SK-N-SH (cell line): ENCODE measurements around the gene ZNF827. TPM values are rescaled to one million over a fixed set of nuclear protein-coding genes. Genes with fewer than 3 reads are reported as not detected.

ENCODE experiments used
- CTCF ChIA-PET: fragments of 300-600, 350-600 bp; formaldehyde crosslinking; extraction: SDS; loops from one replicate; lab custom pipeline; 2021; lab: Yijun Ruan, JAX
- POLR2A ChIA-PET: fragments of 350-600 bp; sonication (Branson Sonifier 250); formaldehyde crosslinking; extraction: SDS; loops from one replicate; lab custom pipeline; 2020; ENCODE audit warnings: antibody characterized with exemption, inconsistent platforms; lab: Yijun Ruan, JAX
- DNase-seq: peaks from one replicate; pipeline ENCODE4 v3.0.0; 2012
- H2AFZ ChIP-seq: fragments of 200-600 bp; sonication (generic); 2 replicates; pipeline ENCODE4 v1.8.1; 2016; ENCODE audit warnings: antibody characterized with exemption, mild to moderate bottlenecking, low read depth
- H3F3A ChIP-seq: fragments of 200-600 bp; sonication (generic); replicated peaks from 2 replicates; pipeline ENCODE3; 2016; ENCODE audit warnings: antibody characterized with exemption, mild to moderate bottlenecking; ENCODE audit not compliant: insufficient read depth
- H3K27ac ChIP-seq, 2 experiments: fragments of 200-500 bp in 1 of 2; fragments of 200-600 bp in 1 of 2; sonication (Bioruptor generic) in 1 of 2; sonication (generic), shearing (Covaris generic) in 1 of 2; 2 replicates each; pipeline versions ENCODE4 v1.5.1 to v1.6.1; 2014 to 2016; ENCODE audit warnings: low read depth in 2 of 2, inconsistent platforms in 1 of 2, low read length in 1 of 2, mild to moderate bottlenecking in 1 of 2, mixed read lengths in 1 of 2
- H3K27me3 ChIP-seq: fragments of 200-600 bp; sonication (generic), shearing (Covaris generic); 2 replicates; pipeline ENCODE4 v1.6.1; 2016; ENCODE audit warnings: mixed run types; ENCODE audit not compliant: insufficient read depth
- H3K36me3 ChIP-seq, 2 experiments: fragments of 200-500 bp in 1 of 2; fragments of 200-600 bp in 1 of 2; sonication (Bioruptor generic) in 1 of 2; sonication (generic) in 1 of 2; replicated peaks in 1 of 2; 2 replicates each; pipeline versions ENCODE3 to v1.5.1; 2014 to 2016; ENCODE audit warnings: low read length in 1 of 2, mild to moderate bottlenecking in 1 of 2; ENCODE audit not compliant: insufficient read depth in 2 of 2, control insufficient read depth in 1 of 2
- H3K4me1 ChIP-seq, 2 experiments: fragments of 200-500 bp in 1 of 2; fragments of 200-600 bp in 1 of 2; sonication (Bioruptor generic) in 1 of 2; sonication (generic), shearing (Covaris generic) in 1 of 2; 2 replicates each; pipeline versions ENCODE4 v1.5.1 to v1.6.1; 2014 to 2016; ENCODE audit warnings: low read depth in 1 of 2, low read length in 1 of 2, mixed run types in 1 of 2; ENCODE audit not compliant: insufficient read depth in 2 of 2, control insufficient read depth in 1 of 2
- H3K4me2 ChIP-seq: fragments of 200-600 bp; sonication (generic), shearing (Covaris generic); 2 replicates; pipeline ENCODE4 v1.6.1; 2017; ENCODE audit warnings: mixed run types
- H3K4me3 ChIP-seq, 2 experiments: fragments of 200-500 bp in 1 of 2; fragments of 200-600 bp in 1 of 2; sonication (Bioruptor generic) in 1 of 2; sonication (generic), shearing (Covaris generic) in 1 of 2; 2 replicates each; pipeline versions ENCODE4 v1.5.1 to v1.8.1; 2014 to 2016; ENCODE audit warnings: low read depth in 2 of 2, inconsistent platforms in 1 of 2, low read length in 1 of 2, mild to moderate bottlenecking in 1 of 2, mixed read lengths in 1 of 2, moderate library complexity in 1 of 2
- H3K79me2 ChIP-seq: fragments of 200-600 bp; sonication (generic); 2 replicates; pipeline ENCODE4 v1.8.1; 2017; ENCODE audit warnings: mild to moderate bottlenecking; ENCODE audit not compliant: insufficient read depth
- H3K9ac ChIP-seq: fragments of 200-600 bp; sonication (generic); 2 replicates; pipeline ENCODE4 v1.6.1; 2017; ENCODE audit warnings: mixed run types
- H3K9me2 ChIP-seq: fragments of 200-600 bp; sonication (generic); 2 replicates; pipeline ENCODE4 v1.6.1; 2017; ENCODE audit warnings: mixed run types
- H3K9me3 ChIP-seq: fragments of 200-600 bp; sonication (generic); 2 replicates; pipeline ENCODE4 v1.6.1; 2017; ENCODE audit warnings: mixed run types, mild to moderate bottlenecking, moderate library complexity
- H4K20me1 ChIP-seq: fragments of 200-600 bp; sonication (generic); 2 replicates; pipeline ENCODE4 v1.6.1; 2017; ENCODE audit warnings: mild to moderate bottlenecking, mixed run types; ENCODE audit not compliant: insufficient read depth
- CTCF ChIP-seq: fragments of 200-600 bp; sonication (generic); IDR thresholded peaks from 2 replicates; pipeline ENCODE4 v1.6.1; 2017; ENCODE audit warnings: antibody characterized with exemption, mild to moderate bottlenecking, moderate library complexity
- ELF1 ChIP-seq: IDR thresholded peaks from 2 replicates; pipeline ENCODE4 v1.4.0; 2012
- FOSL2 ChIP-seq: IDR thresholded peaks from 2 replicates; pipeline ENCODE4 v1.4.0; 2012; ENCODE audit warnings: low read depth, mild to moderate bottlenecking, moderate library complexity, borderline replicate concordance
- FOXJ3 ChIP-seq: sonication (generic); formaldehyde crosslinking; IDR thresholded peaks from 2 replicates; pipeline ENCODE4 v1.5.1; 2020; ENCODE audit warnings: mild to moderate bottlenecking, missing genetic modification reagents
- FOXM1 ChIP-seq: IDR thresholded peaks from 2 replicates; pipeline ENCODE4 v1.4.0; 2012; ENCODE audit warnings: low read depth, mild to moderate bottlenecking
- GABPA ChIP-seq: IDR thresholded peaks from 2 replicates; pipeline ENCODE4 v1.4.0; 2012; ENCODE audit warnings: low read depth, mild to moderate bottlenecking
- GATA2 ChIP-seq: sonication (generic); formaldehyde crosslinking; IDR thresholded peaks from 2 replicates; pipeline ENCODE4 v1.5.0; 2020; ENCODE audit warnings: mild to moderate bottlenecking, missing genetic modification reagents
- JUND ChIP-seq: IDR thresholded peaks from 2 replicates; pipeline ENCODE4 v1.4.0; 2012
- MAX ChIP-seq: IDR thresholded peaks from 2 replicates; pipeline ENCODE4 v1.4.0; 2012; ENCODE audit warnings: low read depth
- MEF2A ChIP-seq: IDR thresholded peaks from 2 replicates; pipeline ENCODE4 v1.4.0; 2012; ENCODE audit warnings: low read depth, borderline replicate concordance
- MXI1 ChIP-seq: IDR thresholded peaks from 2 replicates; pipeline ENCODE4 v1.6.1; 2012; ENCODE audit warnings: mild to moderate bottlenecking, low read depth, low read length, improper control_type of control experiment
- NFIC ChIP-seq: IDR thresholded peaks from 2 replicates; pipeline ENCODE4 v1.4.0; 2012; ENCODE audit warnings: borderline replicate concordance
- PBX3 ChIP-seq: IDR thresholded peaks from 2 replicates; pipeline ENCODE4; 2012
- RCOR1 ChIP-seq: fragments of 150-350 bp; IDR thresholded peaks from 2 replicates; pipeline ENCODE4 v1.6.1; 2017; ENCODE audit warnings: antibody characterized with exemption, low read length
- REST ChIP-seq: IDR thresholded peaks from 2 replicates; pipeline ENCODE4 v1.6.1; 2012; ENCODE audit warnings: mild to moderate bottlenecking, low read depth, low read length, moderate library complexity
- RFX5 ChIP-seq: IDR thresholded peaks from 2 replicates; pipeline ENCODE4 v1.6.1; 2012; ENCODE audit warnings: mild to moderate bottlenecking, improper control_type of control experiment, low read length
- RXRA ChIP-seq: IDR thresholded peaks from 2 replicates; pipeline ENCODE4 v1.4.0; 2012; ENCODE audit warnings: low read depth, mild to moderate bottlenecking, borderline replicate concordance
- SIN3A ChIP-seq: IDR thresholded peaks from 2 replicates; pipeline ENCODE4 v1.6.1; 2012; ENCODE audit warnings: low read depth, mild to moderate bottlenecking, low read length, moderate library complexity, borderline replicate concordance
- TCF12 ChIP-seq: IDR thresholded peaks from 2 replicates; pipeline ENCODE4 v1.4.0; 2012
- YY1 ChIP-seq: IDR thresholded peaks from 2 replicates; pipeline ENCODE4 v1.4.0; 2012; ENCODE audit warnings: low read depth, mild to moderate bottlenecking
- WGBS: methylation state at CpG from one replicate; pipeline ENCODE4 v1.1.6; 2017; ENCODE audit warnings: low lambda C conversion rate; 5-methylcytosine and 5-hydroxymethylcytosine counted together
- polyA plus RNA-seq, 3 experiments: library from polyadenylated mRNA; depleted of rRNA; stranded (reverse); fragments of >200 nt; gene quantifications; 2 replicates each; pipeline ENCODE4 v1.2.3, GENCODE V29; 2012

ZNF827 gene
- polyA plus RNA-seq, 1 of the 3 experiments (the other 2 are of a cell fraction), result 23.2 TPM

- TF ChIP-seq MXI1, result no peak
- TF ChIP-seq TCF12, result no peak
These were observed 154.6 kb downstream of the ZNF827 start (continued) for GRCh38 chr4:145784036-145784435.

- H4K20me1 ChIP-seq, result no peaks in the 10 kb centered on the region
- no peak overlapping the region for H3K4me2 ChIP-seq
- DNase-seq, result no peak
- ChIA-PET POLR2A (no interaction called here), CTCF (interaction anchor here (0.6 kb wide), 1 partner anchor 163 kb away, joined by 3 read pairs; no protein-coding TSS in a partner anchor)
- H3F3A ChIP-seq, result peaks cover 3% of the 10 kb centered on the region
- TF ChIP-seq RXRA (no peak), FOXM1 (no peak), GATA2 (CRISPR knock-in tag) (no peak), MAX (no peak), FOSL2 (no peak), ELF1 (no peak), NFIC (no peak), YY1 (no peak)
- 94% methylated on average over 5 of the region's 5 CpGs for WGBS
- H3K27me3 ChIP-seq, result no peaks in the 10 kb centered on the region
- H3K9me2 ChIP-seq, result no peaks in the 10 kb centered on the region
- no peaks in the 10 kb centered on the region for H3K9me3 ChIP-seq
- H3K79me2 ChIP-seq, result peaks cover 4% of the 10 kb centered on the region; the same call in 1 of the 2 replicates
- H3K4me3 ChIP-seq, result no peak overlapping the region
- H3K36me3 ChIP-seq, result peaks cover 13 to 29% of the 10 kb centered on the region in 2 experiments
- H2AFZ ChIP-seq, result no peak overlapping the region
- no peak overlapping the region for H3K27ac ChIP-seq
- H3K4me1 ChIP-seq, result no peaks in the 10 kb centered on the region
- no peak overlapping the region for H3K9ac ChIP-seq
These were observed 155.9 kb downstream of the ZNF827 start for GRCh38 chr4:145782756-145783155.

- Histone ChIP-seq H3K4me2 (no peak overlapping the region), H3K9me2 (no peaks in the 10 kb centered on the region), H3K9ac (no peak overlapping the region), H3K36me3 (peaks cover 19 to 29% of the 10 kb centered on the region in 2 experiments), H3F3A (peaks cover 3% of the 10 kb centered on the region), H4K20me1 (no peaks in the 10 kb centered on the region), H3K4me3 (no peak overlapping the region), H3K27me3 (no peaks in the 10 kb centered on the region), H3K4me1 (no peaks in the 10 kb centered on the region), H3K79me2 (no peaks in the 10 kb centered on the region), H2AFZ (no peak overlapping the region), H3K9me3 (no peaks in the 10 kb centered on the region), H3K27ac (no peak overlapping the region; a peak in 1 of 4 replicates)
- no peak for DNase-seq
- 92% methylated on average over 2 of the region's 2 CpGs for WGBS
- ChIA-PET CTCF (no interaction called here), POLR2A (no interaction called here)
- TF ChIP-seq NFIC (no peak), JUND (no peak), GABPA (no peak), MAX (no peak), FOXJ3 (no peak), REST (no peak), PBX3 (no peak), CTCF (no peak), SIN3A (no peak), MEF2A (no peak), FOXM1 (no peak), RCOR1 (no peak), MXI1 (no peak), RFX5 (no peak)
These were observed 157.3 kb downstream of the ZNF827 start for GRCh38 chr4:145781351-145781750.
